B cell (primary cell): ENCODE data around the gene DNAJC3.

Experiments
- EZH2 ChIP-seq: IDR thresholded peaks from 2 replicates; pipeline ENCODE4 v1.6.1; 2012; ENCODE audit warnings: borderline replicate concordance, low read depth, mild to moderate bottlenecking, moderate library complexity, low read length; ENCODE audit not compliant: insufficient read depth, poor library complexity, severe bottlenecking
- TF ChIP-seq, protein P1 (sequence below): fragments of 200-600 bp; IDR thresholded peaks from one replicate; pipeline ENCODE4 v1.8.0; 2022; ENCODE audit warnings: antibody characterized with exemption, mild to moderate bottlenecking

GRCh38 chr13:95743192-95743591 lies 66.3 kb downstream of the DNAJC3 start:
- TF ChIP-seq, protein P1, sequence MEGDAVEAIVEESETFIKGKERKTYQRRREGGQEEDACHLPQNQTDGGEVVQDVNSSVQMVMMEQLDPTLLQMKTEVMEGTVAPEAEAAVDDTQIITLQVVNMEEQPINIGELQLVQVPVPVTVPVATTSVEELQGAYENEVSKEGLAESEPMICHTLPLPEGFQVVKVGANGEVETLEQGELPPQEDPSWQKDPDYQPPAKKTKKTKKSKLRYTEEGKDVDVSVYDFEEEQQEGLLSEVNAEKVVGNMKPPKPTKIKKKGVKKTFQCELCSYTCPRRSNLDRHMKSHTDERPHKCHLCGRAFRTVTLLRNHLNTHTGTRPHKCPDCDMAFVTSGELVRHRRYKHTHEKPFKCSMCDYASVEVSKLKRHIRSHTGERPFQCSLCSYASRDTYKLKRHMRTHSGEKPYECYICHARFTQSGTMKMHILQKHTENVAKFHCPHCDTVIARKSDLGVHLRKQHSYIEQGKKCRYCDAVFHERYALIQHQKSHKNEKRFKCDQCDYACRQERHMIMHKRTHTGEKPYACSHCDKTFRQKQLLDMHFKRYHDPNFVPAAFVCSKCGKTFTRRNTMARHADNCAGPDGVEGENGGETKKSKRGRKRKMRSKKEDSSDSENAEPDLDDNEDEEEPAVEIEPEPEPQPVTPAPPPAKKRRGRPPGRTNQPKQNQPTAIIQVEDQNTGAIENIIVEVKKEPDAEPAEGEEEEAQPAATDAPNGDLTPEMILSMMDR: no peak
- no peak for TF ChIP-seq EZH2
